Measurements from ENCODE around the gene TRABD2B. TPM values are rescaled to one million over a fixed set of nuclear protein-coding genes. Genes with fewer than 3 reads are reported as not detected.

The TRABD2B gene
- total RNA-seq, 4 donors from 2014 or later, result 0.83 to 2.6 (median 1.9) TPM

- DNase-seq (ENCODE audit: low spot score in 2 of 2), result no peak
- peaks cover 26% of the 10 kb centered on the region for H3K4me1 ChIP-seq
- H3K27ac ChIP-seq, result no peak overlapping the region
- H3K4me3 ChIP-seq, result no peak overlapping the region
- no peak for TF ChIP-seq POLR2A (IDR thresholded peaks at IDR 0.05)
- TF ChIP-seq CTCF (IDR thresholded peaks at IDR 0.05), result no peak
- TF ChIP-seq POLR2AphosphoS5 (IDR thresholded peaks at IDR 0.05), result no peak
- TF ChIP-seq EP300 (IDR thresholded peaks at IDR 0.05), result no peak
- H3K36me3 ChIP-seq, result no peaks in the 10 kb centered on the region
- H3K27me3 ChIP-seq, result no peaks in the 10 kb centered on the region
- H3K9me3 ChIP-seq, result no peaks in the 10 kb centered on the region
- 82% methylated on average over 3 of the region's 3 CpGs for WGBS
These were observed 217.6 kb downstream of the TRABD2B start for GRCh38 chr1:47779613-47780012.

GRCh38 chr1:47778280-47778679 lies 218.9 kb downstream of the TRABD2B start:
- WGBS, result 100% methylated on average over 2 of the region's 6 CpGs
- no peak for TF ChIP-seq POLR2A (IDR thresholded peaks at IDR 0.05)
- TF ChIP-seq POLR2AphosphoS5 (IDR thresholded peaks at IDR 0.05), result no peak
- TF ChIP-seq EP300 (IDR thresholded peaks at IDR 0.05), result no peak
- TF ChIP-seq CTCF (IDR thresholded peaks at IDR 0.05), result no peak
- Histone ChIP-seq H3K27me3 (no peaks in the 10 kb centered on the region), H3K36me3 (no peaks in the 10 kb centered on the region), H3K4me3 (no peak overlapping the region), H3K9me3 (no peaks in the 10 kb centered on the region), H3K27ac (no peak overlapping the region), H3K4me1 (peaks cover 22% of the 10 kb centered on the region)
- no peak for DNase-seq (ENCODE audit: low spot score in 2 of 2)

- Histone ChIP-seq H3K27me3 (no peaks in the 10 kb centered on the region), H3K9me3 (no peaks in the 10 kb centered on the region), H3K36me3 (no peaks in the 10 kb centered on the region), H3K4me1 (peaks cover 13% of the 10 kb centered on the region), H3K27ac (no peak overlapping the region), H3K4me3 (no peak overlapping the region)
- no peak for DNase-seq (ENCODE audit: low spot score in 2 of 2)
- TF ChIP-seq CTCF (IDR thresholded peaks at IDR 0.05) (no peak), POLR2A (IDR thresholded peaks at IDR 0.05) (no peak), POLR2AphosphoS5 (IDR thresholded peaks at IDR 0.05) (no peak), EP300 (IDR thresholded peaks at IDR 0.05) (no peak)
- 98% methylated on average over 6 of the region's 6 CpGs for WGBS
These were observed 219.9 kb downstream of the TRABD2B start for GRCh38 chr1:47777322-47777721.

- Histone ChIP-seq H3K27me3 (no peaks in the 10 kb centered on the region), H3K9me3 (no peaks in the 10 kb centered on the region), H3K36me3 (no peaks in the 10 kb centered on the region), H3K4me1 (peaks cover 8% of the 10 kb centered on the region), H3K27ac (no peak overlapping the region), H3K4me3 (no peak overlapping the region)
- 66% methylated on average over 8 of the region's 9 CpGs for WGBS
- no peak for DNase-seq (ENCODE audit: low spot score in 2 of 2)
- TF ChIP-seq POLR2A (IDR thresholded peaks at IDR 0.05) (no peak), EP300 (IDR thresholded peaks at IDR 0.05) (no peak), POLR2AphosphoS5 (IDR thresholded peaks at IDR 0.05) (no peak), CTCF (IDR thresholded peaks at IDR 0.05) (no peak)
These were observed 220.5 kb downstream of the TRABD2B start for GRCh38 chr1:47776667-47777131.

- DNase-seq (ENCODE audit: low spot score in 2 of 2), result no peak
- Histone ChIP-seq H3K27me3 (no peaks in the 10 kb centered on the region), H3K4me1 (no peaks in the 10 kb centered on the region), H3K27ac (no peak overlapping the region), H3K9me3 (no peaks in the 10 kb centered on the region), H3K4me3 (no peak overlapping the region), H3K36me3 (no peaks in the 10 kb centered on the region)
- TF ChIP-seq CTCF (IDR thresholded peaks at IDR 0.05), result no peak
- no peak for TF ChIP-seq POLR2A (IDR thresholded peaks at IDR 0.05)
- TF ChIP-seq POLR2AphosphoS5 (IDR thresholded peaks at IDR 0.05), result no peak
- no peak for TF ChIP-seq EP300 (IDR thresholded peaks at IDR 0.05)
- 85% methylated on average over 19 of the region's 24 CpGs for WGBS
These were observed 222.0 kb downstream of the TRABD2B start for GRCh38 chr1:47774986-47775834.
